Loucy (cell line): ENCODE data around the gene WWOX.

ENCODE experiments used
- H2AFZ ChIP-seq: fragments of 200-600 bp; sonication (generic); 2 replicates; pipeline ENCODE4 v1.6.0; 2016; ENCODE audit warnings: antibody characterized with exemption, mild to moderate bottlenecking, low read length, moderate library complexity
- H3F3A ChIP-seq: fragments of 200-600 bp; 2 replicates; pipeline ENCODE4 v1.6.0; 2016; ENCODE audit warnings: antibody characterized with exemption, low read depth, mild to moderate bottlenecking
- H3K27me3 ChIP-seq: fragments of 200-600 bp; sonication (generic); 2 replicates; pipeline ENCODE4 v1.6.1; 2014; ENCODE audit warnings: low read length, mild to moderate bottlenecking; ENCODE audit not compliant: insufficient read depth, poor library complexity, severe bottlenecking
- H3K36me3 ChIP-seq: fragments of 200-600 bp; sonication (generic); 2 replicates; pipeline ENCODE4 v1.6.1; 2016; ENCODE audit warnings: low read length; ENCODE audit not compliant: insufficient read depth
- H3K4me1 ChIP-seq: fragments of 200-600 bp; sonication (generic); 2 replicates; pipeline ENCODE4 v1.5.1; 2014; ENCODE audit warnings: low read length, mild to moderate bottlenecking; ENCODE audit not compliant: insufficient read depth, poor library complexity, severe bottlenecking
- H3K4me2 ChIP-seq: fragments of 200-600 bp; sonication (generic); 2 replicates; pipeline ENCODE4 v1.6.0; 2014; ENCODE audit warnings: antibody characterized with exemption, low read length, low read depth, mild to moderate bottlenecking; ENCODE audit not compliant: poor library complexity, severe bottlenecking
- H3K4me3 ChIP-seq: fragments of 200-600 bp; sonication (generic); 2 replicates; pipeline ENCODE4 v1.5.1; 2014; ENCODE audit warnings: low read length, mild to moderate bottlenecking, mixed read lengths; ENCODE audit not compliant: poor library complexity, severe bottlenecking
- H3K79me2 ChIP-seq: fragments of 200-600 bp; sonication (generic); 2 replicates; pipeline ENCODE4 v1.6.1; 2014; ENCODE audit warnings: low read length; ENCODE audit not compliant: insufficient read depth
- H3K9ac ChIP-seq: fragments of 200-600 bp; sonication (generic); 2 replicates; pipeline ENCODE4 v1.6.0; 2014; ENCODE audit warnings: mild to moderate bottlenecking, low read depth, low read length, moderate library complexity; ENCODE audit not compliant: poor library complexity, severe bottlenecking
- H3K9me2 ChIP-seq: fragments of 200-600 bp; sonication (generic); replicated peaks from 2 replicates; pipeline ENCODE4 v1.6.1; 2016; ENCODE audit warnings: low read depth, low read length, mixed read lengths
- H3K9me3 ChIP-seq: fragments of 200-600 bp; sonication (generic); 2 replicates; pipeline ENCODE4 v1.6.1; 2014; ENCODE audit warnings: mild to moderate bottlenecking, antibody characterized with exemption, low read length, low read depth; ENCODE audit not compliant: insufficient read depth
- H4K20me1 ChIP-seq: fragments of 200-600 bp; sonication (generic); 2 replicates; pipeline ENCODE4 v1.6.0; 2014; ENCODE audit warnings: antibody characterized with exemption, low read length, mild to moderate bottlenecking; ENCODE audit not compliant: insufficient read depth, poor library complexity, severe bottlenecking
- CTCF ChIP-seq: fragments of 200-600 bp; sonication (generic); conservative IDR thresholded peaks from 2 replicates; pipeline ENCODE4 v1.5.1; 2014; ENCODE audit warnings: mild to moderate bottlenecking, antibody characterized with exemption, low read length
- EZH2phosphoT487 ChIP-seq: fragments of 200-600 bp; IDR thresholded peaks from 2 replicates; pipeline ENCODE4 v1.6.1; 2018; ENCODE audit warnings: antibody characterized with exemption, mild to moderate bottlenecking, moderate library complexity, borderline replicate concordance

Gene WWOX

GRCh38 chr16:79210607-79211006 lies 1111.2 kb downstream of the WWOX start:
- Histone ChIP-seq H3K9me3 (no peaks in the 10 kb centered on the region), H3K27me3 (no peaks in the 10 kb centered on the region), H3K9ac (no peak overlapping the region), H2AFZ (no peak overlapping the region), H3F3A (no peaks in the 10 kb centered on the region), H3K4me2 (no peak overlapping the region), H3K79me2 (no peaks in the 10 kb centered on the region), H3K36me3 (no peaks in the 10 kb centered on the region), H3K4me3 (no peak overlapping the region), H4K20me1 (no peaks in the 10 kb centered on the region), H3K4me1 (peaks cover 2% of the 10 kb centered on the region), H3K9me2 (no peaks in the 10 kb centered on the region)
- TF ChIP-seq EZH2phosphoT487, result no peak
- no peak for TF ChIP-seq CTCF

GRCh38 chr16:79211586-79211985 lies 1112.1 kb downstream of the WWOX start:
- Histone ChIP-seq H3K79me2 (no peaks in the 10 kb centered on the region), H3K36me3 (no peaks in the 10 kb centered on the region), H3K9me3 (no peaks in the 10 kb centered on the region), H3F3A (no peaks in the 10 kb centered on the region), H3K27me3 (no peaks in the 10 kb centered on the region), H3K4me1 (peaks cover 2% of the 10 kb centered on the region), H3K9ac (no peak overlapping the region), H2AFZ (no peak overlapping the region), H3K4me3 (no peak overlapping the region), H4K20me1 (no peaks in the 10 kb centered on the region), H3K4me2 (no peak overlapping the region), H3K9me2 (no peaks in the 10 kb centered on the region)
- TF ChIP-seq EZH2phosphoT487, result no peak

GRCh38 chr16:79212114-79212791 lies 1112.8 kb downstream of the WWOX start:
- H3K9ac ChIP-seq, result no peak overlapping the region
- H3K9me3 ChIP-seq, result no peaks in the 10 kb centered on the region
- no peaks in the 10 kb centered on the region for H3K36me3 ChIP-seq
- H3F3A ChIP-seq, result no peaks in the 10 kb centered on the region
- no peaks in the 10 kb centered on the region for H3K27me3 ChIP-seq
- TF ChIP-seq CTCF (0 out of 2 replicates have a peak, but pooled peaks have one; percentile 18), EZH2phosphoT487 (no peak)
- H3K4me1 ChIP-seq, result peaks cover 6% of the 10 kb centered on the region
- no peaks in the 10 kb centered on the region for H4K20me1 ChIP-seq
- no peaks in the 10 kb centered on the region for H3K9me2 ChIP-seq
- H3K79me2 ChIP-seq, result no peaks in the 10 kb centered on the region
- no peak overlapping the region for H3K4me2 ChIP-seq
- H2AFZ ChIP-seq, result no peak overlapping the region
- H3K4me3 ChIP-seq, result no peak overlapping the region

- Histone ChIP-seq H3K4me3 (no peak overlapping the region), H3K9me3 (no peaks in the 10 kb centered on the region), H3K4me2 (no peak overlapping the region), H3K27me3 (no peaks in the 10 kb centered on the region), H3K9ac (no peak overlapping the region), H3K79me2 (no peaks in the 10 kb centered on the region), H3K4me1 (peaks cover 13% of the 10 kb centered on the region), H3K9me2 (no peaks in the 10 kb centered on the region), H2AFZ (no peak overlapping the region), H3K36me3 (no peaks in the 10 kb centered on the region), H3F3A (no peaks in the 10 kb centered on the region), H4K20me1 (no peaks in the 10 kb centered on the region)
- no peak for TF ChIP-seq EZH2phosphoT487
- peak; percentile 62 for TF ChIP-seq CTCF
Measured at GRCh38 chr16:79213214-79213613, 1113.8 kb downstream of the WWOX start.
